Lung (tissue), 12 donors: Measurements from ENCODE around the gene PSME2. TPM values are rescaled to one million over a fixed set of nuclear protein-coding genes. Genes with fewer than 3 reads are reported as not detected.

Source experiments
- ATAC-seq: fragments of 200-7000 bp; cut with Tn5 transposase; one replicate; pipeline ENCODE4 v1.9.1; 2020; ENCODE audit warnings: moderate number of reproducible peaks; ENCODE audit not compliant: insufficient read depth, low FRiP score
- DNase-seq, 3 donors: peaks; one replicate each; pipeline ENCODE4 v3.0.0-alpha.2; 2013 to 2017
- H3K27ac ChIP-seq, 2 donors: one replicate each; pipeline ENCODE4 v1.5.1; 2013; ENCODE audit warnings: mild to moderate bottlenecking in 2 of 2, moderate library complexity in 2 of 2, control low read depth in 1 of 2, inconsistent platforms in 1 of 2, low read depth in 1 of 2, low read length in 1 of 2
- H3K27me3 ChIP-seq, 3 donors: one replicate each; pipeline ENCODE4 v1.5.1; 2013; ENCODE audit warnings: low read length in 2 of 3; ENCODE audit not compliant: control insufficient read depth in 3 of 3, insufficient read depth in 3 of 3
- H3K36me3 ChIP-seq, 4 donors: one replicate each; pipeline ENCODE4 v1.5.1; 2013; ENCODE audit warnings: low read length in 4 of 4, mild to moderate bottlenecking in 1 of 4, moderate library complexity in 1 of 4; ENCODE audit not compliant: control insufficient read depth in 4 of 4, insufficient read depth in 4 of 4
- H3K4me1 ChIP-seq, 5 donors: one replicate each; pipeline ENCODE4 v1.5.1; 2013; ENCODE audit warnings: low read length in 5 of 5, mild to moderate bottlenecking in 2 of 5, moderate library complexity in 1 of 5; ENCODE audit not compliant: control insufficient read depth in 5 of 5, insufficient read depth in 5 of 5
- H3K4me3 ChIP-seq: one replicate; pipeline ENCODE4 v1.5.1; 2013; ENCODE audit warnings: mild to moderate bottlenecking, control low read depth, moderate library complexity
- H3K9ac ChIP-seq, 2 donors: one replicate each; pipeline ENCODE4 v1.5.1; 2013; ENCODE audit warnings: low read length in 2 of 2, control low read depth in 1 of 2; ENCODE audit not compliant: insufficient read depth in 1 of 2
- H3K9me3 ChIP-seq, 4 donors: one replicate each; pipeline ENCODE4 v1.5.1; 2013; ENCODE audit warnings: low read length in 3 of 4, mild to moderate bottlenecking in 1 of 4, moderate library complexity in 1 of 4; ENCODE audit not compliant: control insufficient read depth in 4 of 4, insufficient read depth in 3 of 4
- CTCF ChIP-seq: IDR thresholded peaks from 2 replicates; pipeline ENCODE4 v1.5.1; 2012; ENCODE audit warnings: mild to moderate bottlenecking; ENCODE audit errors: control extremely low read depth, extremely low read depth
- WGBS, 2 donors: extraction: QIAGEN DNeasy Blood & Tissue Kit; methylation state at CpG; one replicate each; pipeline ENCODE4 v1.1.7; 2013; 5-methylcytosine and 5-hydroxymethylcytosine counted together
- polyA plus RNA-seq, 2 donors: library from polyadenylated mRNA; stranded (reverse); fragments of 200-250 nt; gene quantifications; one replicate each; pipeline ENCODE4 v1.2.1, GENCODE V29; 2013
- total RNA-seq, 2 donors: library from RNA; depleted of rRNA in 1 of 2; stranded (reverse); fragments of >200 nt in 1 of 2; gene quantifications; one replicate each; pipeline ENCODE4 v1.2.1, GENCODE V29; 2014 to 2021
- donor health status: control.
- donor health status: control.
- donor health status: Bipolar disorder and iron deficiency.
- donor health status: healthy.
- donor health status: DM: yes; HTN: yes; CAD: no.

The PSME2 gene
- total and polyA plus RNA-seq, 4 donors: 89.1 to 328 (median 230) TPM

- Histone ChIP-seq H3K27ac (no peak overlapping the region), H3K36me3 (peaks cover 21 to 36% (median 29%) of the 10 kb centered on the region in 4 donors), H3K9ac (no peak overlapping the region), H3K4me3 (no peak overlapping the region), H3K27me3 (no peaks in the 10 kb centered on the region), H3K4me1 (peaks cover 0 to 15% (median 6%) of the 10 kb centered on the region in 5 donors), H3K9me3 (no peaks in the 10 kb centered on the region)
- no peak for TF ChIP-seq CTCF
- ATAC-seq (no peak), DNase-seq (no peak)
- 94 to 95% methylated on average over 12 of the region's 12 CpGs for WGBS, 2 donors
These were observed 10.9 kb upstream of the PSME2 start for GRCh38 chr14:24157331-24157730.

- no peak overlapping the region for H3K4me3 ChIP-seq
- no peak for ATAC-seq
- H3K27ac ChIP-seq: no peak overlapping the region
- no peak overlapping the region for H3K9ac ChIP-seq
- DNase-seq: no peak
- TF ChIP-seq CTCF: no peak
- WGBS, 2 donors: 93 to 94% methylated on average over 1 of the region's 1 CpG
- H3K9me3 ChIP-seq: no peaks in the 10 kb centered on the region
- H3K36me3 ChIP-seq: peaks cover 24 to 38% (median 30%) of the 10 kb centered on the region in 4 donors
- H3K4me1 ChIP-seq: peaks cover 0 to 11% (median 2%) of the 10 kb centered on the region in 5 donors
- H3K27me3 ChIP-seq: no peaks in the 10 kb centered on the region
These were observed 10.4 kb upstream of the PSME2 start for GRCh38 chr14:24156840-24157239.

- Histone ChIP-seq H3K27me3 (no peaks in the 10 kb centered on the region), H3K4me3 (no peak overlapping the region), H3K9me3 (no peaks in the 10 kb centered on the region), H3K27ac (peak overlapping the region in 1 of 2 donors; percentile 8), H3K9ac (no peak overlapping the region), H3K4me1 (peaks cover 0 to 2% (median 0%) of the 10 kb centered on the region in 5 donors), H3K36me3 (peaks cover 31 to 54% (median 42%) of the 10 kb centered on the region in 4 donors)
- DNase-seq (no peak), ATAC-seq (no peak)
- TF ChIP-seq CTCF: no peak
- 95 to 98% methylated on average over 10 of the region's 10 CpGs for WGBS, 2 donors
These were observed 8.7 kb upstream of the PSME2 start for GRCh38 chr14:24155100-24155499.

GRCh38 chr14:24151404-24152080 is 5.1 kb upstream of the PSME2 start:
- Histone ChIP-seq H3K27ac (no peak overlapping the region), H3K36me3 (peaks cover 27 to 47% (median 32%) of the 10 kb centered on the region in 4 donors), H3K9me3 (no peaks in the 10 kb centered on the region), H3K9ac (no peak overlapping the region), H3K27me3 (no peaks in the 10 kb centered on the region), H3K4me1 (peaks cover 0 to 11% (median 4%) of the 10 kb centered on the region in 5 donors), H3K4me3 (no peak overlapping the region)
- 93 to 95% methylated on average over 16 of the region's 16 CpGs for WGBS, 2 donors
- TF ChIP-seq CTCF: no peak
- ATAC-seq: no peak
- no peak for DNase-seq
